ENCODE data around the gene APH1A. TPM values are rescaled to one million over a fixed set of nuclear protein-coding genes. Genes with fewer than 3 reads are reported as not detected.

Gene APH1A
- total and polyA plus RNA-seq, 2 of the 13 experiments (the other 11 are each of a cell fraction or from before 2014, with no cell fraction given): 114 to 130 TPM

DNA sequence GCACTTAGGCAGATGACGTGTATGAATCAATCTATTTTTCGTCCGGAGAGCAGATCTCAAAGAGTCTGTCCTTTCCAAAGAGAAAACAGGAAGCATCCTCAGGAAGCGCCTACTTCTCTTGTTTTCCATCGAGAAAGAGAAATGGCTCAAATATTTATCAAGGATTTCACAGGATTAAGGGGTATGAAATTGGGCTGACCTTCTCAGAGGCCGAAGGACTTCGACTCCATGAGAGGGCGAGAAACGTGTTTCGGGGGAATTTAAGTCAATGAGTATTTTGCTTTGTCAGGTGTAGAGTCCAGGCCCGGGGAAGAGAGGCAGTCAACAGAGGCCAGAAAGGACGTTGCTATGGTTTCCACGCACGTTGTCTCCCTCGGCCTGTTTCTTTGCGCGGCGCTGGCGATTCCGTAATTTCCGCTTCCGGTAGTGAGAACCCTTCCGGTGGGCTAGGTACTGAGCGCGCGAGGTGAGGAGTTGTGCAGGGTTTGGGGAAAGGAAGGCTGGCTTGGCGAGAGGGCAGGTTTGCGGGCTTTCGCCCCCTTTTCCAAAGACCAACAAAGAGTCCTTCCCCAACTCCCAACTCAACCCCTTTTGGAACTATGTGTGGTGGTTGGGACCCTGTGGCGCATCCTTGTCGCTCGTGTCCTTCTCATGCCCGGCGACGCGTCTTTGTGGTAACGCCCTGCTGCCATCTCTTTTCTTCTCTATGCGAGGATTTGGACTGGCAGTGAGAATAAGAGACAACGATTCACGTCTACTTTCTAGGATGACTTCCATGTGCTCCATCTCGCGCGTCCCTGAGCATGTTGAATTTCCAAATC is 24.8 kb upstream of the APH1A start, which contains the start of gene MRPS21 (continued):
- TF ChIP-seq, protein P1, sequence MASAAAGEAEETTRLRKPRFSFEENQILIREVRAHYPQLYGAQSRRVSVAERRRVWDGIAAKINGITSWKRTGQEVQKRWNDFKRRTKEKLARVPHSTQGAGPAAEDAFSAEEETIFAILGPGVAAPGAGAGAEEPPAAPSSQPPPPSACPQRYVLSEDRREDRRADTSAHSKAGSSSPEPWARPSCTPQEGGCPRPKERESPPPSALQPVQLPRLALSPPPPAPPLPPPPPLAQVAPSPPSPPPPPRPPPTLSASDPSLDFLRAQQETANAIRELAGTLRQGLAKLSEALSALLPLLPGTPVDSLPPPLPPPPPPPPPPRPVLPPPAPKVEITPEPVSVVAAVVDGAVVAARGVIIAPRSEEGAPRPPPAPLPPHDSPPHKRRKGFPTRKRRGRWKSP (CRISPR knock-in tag; IDR thresholded peaks at IDR 0.05): peak; percentile 86
- peak; percentile 90; the same call in 1 of the 2 replicates for TF ChIP-seq SALL2 (CRISPR knock-in tag; IDR thresholded peaks at IDR 0.05)
- peak; percentile 84; the same call in 1 of the 2 replicates for TF ChIP-seq DNMT3B (CRISPR knock-in tag; conservative IDR thresholded peaks at IDR 0.05)
- TF ChIP-seq ZBTB38 (CRISPR knock-in tag; IDR thresholded peaks at IDR 0.05): peak; percentile 61; the same call in 1 of the 2 replicates
- no peak for TF ChIP-seq ZNF44 (CRISPR knock-in tag; IDR thresholded peaks at IDR 0.05)
- TF ChIP-seq, protein P2, sequence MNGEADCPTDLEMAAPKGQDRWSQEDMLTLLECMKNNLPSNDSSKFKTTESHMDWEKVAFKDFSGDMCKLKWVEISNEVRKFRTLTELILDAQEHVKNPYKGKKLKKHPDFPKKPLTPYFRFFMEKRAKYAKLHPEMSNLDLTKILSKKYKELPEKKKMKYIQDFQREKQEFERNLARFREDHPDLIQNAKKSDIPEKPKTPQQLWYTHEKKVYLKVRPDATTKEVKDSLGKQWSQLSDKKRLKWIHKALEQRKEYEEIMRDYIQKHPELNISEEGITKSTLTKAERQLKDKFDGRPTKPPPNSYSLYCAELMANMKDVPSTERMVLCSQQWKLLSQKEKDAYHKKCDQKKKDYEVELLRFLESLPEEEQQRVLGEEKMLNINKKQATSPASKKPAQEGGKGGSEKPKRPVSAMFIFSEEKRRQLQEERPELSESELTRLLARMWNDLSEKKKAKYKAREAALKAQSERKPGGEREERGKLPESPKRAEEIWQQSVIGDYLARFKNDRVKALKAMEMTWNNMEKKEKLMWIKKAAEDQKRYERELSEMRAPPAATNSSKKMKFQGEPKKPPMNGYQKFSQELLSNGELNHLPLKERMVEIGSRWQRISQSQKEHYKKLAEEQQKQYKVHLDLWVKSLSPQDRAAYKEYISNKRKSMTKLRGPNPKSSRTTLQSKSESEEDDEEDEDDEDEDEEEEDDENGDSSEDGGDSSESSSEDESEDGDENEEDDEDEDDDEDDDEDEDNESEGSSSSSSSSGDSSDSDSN (CRISPR knock-in tag; IDR thresholded peaks at IDR 0.05): peak; percentile 41; the same call in 1 of the 2 replicates
- peak; percentile 91 for TF ChIP-seq ZFX (CRISPR knock-in tag; IDR thresholded peaks at IDR 0.05; ENCODE audit: low read depth)
- TF ChIP-seq RAD51 (IDR thresholded peaks at IDR 0.05; ENCODE audit: borderline replicate concordance): no peak
- peak; percentile 53; the same call in 1 of the 2 replicates for TF ChIP-seq BRD4 (CRISPR knock-in tag; IDR thresholded peaks at IDR 0.05)
- TF ChIP-seq MAFK (conservative IDR thresholded peaks at IDR 0.05 in 1 of 2, IDR thresholded peaks at IDR 0.05 in 1 of 2; ENCODE audit: low read length in 2 of 2): peak; percentile 58 to 65; a peak in 2 of 4 replicates
- no peak for TF ChIP-seq PHB2 (IDR thresholded peaks at IDR 0.05; ENCODE audit: partially characterized antibody)
- no peak for TF ChIP-seq SSRP1 (CRISPR knock-in tag; IDR thresholded peaks at IDR 0.05)
- TF ChIP-seq, protein P3, sequence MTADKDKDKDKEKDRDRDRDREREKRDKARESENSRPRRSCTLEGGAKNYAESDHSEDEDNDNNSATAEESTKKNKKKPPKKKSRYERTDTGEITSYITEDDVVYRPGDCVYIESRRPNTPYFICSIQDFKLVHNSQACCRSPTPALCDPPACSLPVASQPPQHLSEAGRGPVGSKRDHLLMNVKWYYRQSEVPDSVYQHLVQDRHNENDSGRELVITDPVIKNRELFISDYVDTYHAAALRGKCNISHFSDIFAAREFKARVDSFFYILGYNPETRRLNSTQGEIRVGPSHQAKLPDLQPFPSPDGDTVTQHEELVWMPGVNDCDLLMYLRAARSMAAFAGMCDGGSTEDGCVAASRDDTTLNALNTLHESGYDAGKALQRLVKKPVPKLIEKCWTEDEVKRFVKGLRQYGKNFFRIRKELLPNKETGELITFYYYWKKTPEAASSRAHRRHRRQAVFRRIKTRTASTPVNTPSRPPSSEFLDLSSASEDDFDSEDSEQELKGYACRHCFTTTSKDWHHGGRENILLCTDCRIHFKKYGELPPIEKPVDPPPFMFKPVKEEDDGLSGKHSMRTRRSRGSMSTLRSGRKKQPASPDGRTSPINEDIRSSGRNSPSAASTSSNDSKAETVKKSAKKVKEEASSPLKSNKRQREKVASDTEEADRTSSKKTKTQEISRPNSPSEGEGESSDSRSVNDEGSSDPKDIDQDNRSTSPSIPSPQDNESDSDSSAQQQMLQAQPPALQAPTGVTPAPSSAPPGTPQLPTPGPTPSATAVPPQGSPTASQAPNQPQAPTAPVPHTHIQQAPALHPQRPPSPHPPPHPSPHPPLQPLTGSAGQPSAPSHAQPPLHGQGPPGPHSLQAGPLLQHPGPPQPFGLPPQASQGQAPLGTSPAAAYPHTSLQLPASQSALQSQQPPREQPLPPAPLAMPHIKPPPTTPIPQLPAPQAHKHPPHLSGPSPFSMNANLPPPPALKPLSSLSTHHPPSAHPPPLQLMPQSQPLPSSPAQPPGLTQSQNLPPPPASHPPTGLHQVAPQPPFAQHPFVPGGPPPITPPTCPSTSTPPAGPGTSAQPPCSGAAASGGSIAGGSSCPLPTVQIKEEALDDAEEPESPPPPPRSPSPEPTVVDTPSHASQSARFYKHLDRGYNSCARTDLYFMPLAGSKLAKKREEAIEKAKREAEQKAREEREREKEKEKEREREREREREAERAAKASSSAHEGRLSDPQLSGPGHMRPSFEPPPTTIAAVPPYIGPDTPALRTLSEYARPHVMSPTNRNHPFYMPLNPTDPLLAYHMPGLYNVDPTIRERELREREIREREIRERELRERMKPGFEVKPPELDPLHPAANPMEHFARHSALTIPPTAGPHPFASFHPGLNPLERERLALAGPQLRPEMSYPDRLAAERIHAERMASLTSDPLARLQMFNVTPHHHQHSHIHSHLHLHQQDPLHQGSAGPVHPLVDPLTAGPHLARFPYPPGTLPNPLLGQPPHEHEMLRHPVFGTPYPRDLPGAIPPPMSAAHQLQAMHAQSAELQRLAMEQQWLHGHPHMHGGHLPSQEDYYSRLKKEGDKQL (CRISPR knock-in tag; IDR thresholded peaks at IDR 0.05; ENCODE audit: low read depth): 0 out of 2 replicates have a peak, but pooled peaks have one; percentile 25
- no peak for TF ChIP-seq LCORL (IDR thresholded peaks at IDR 0.05)
- peak; percentile 47; the same call in 1 of the 2 replicates for TF ChIP-seq LCORL (CRISPR knock-in tag; IDR thresholded peaks at IDR 0.05)
- TF ChIP-seq ZNF263 (CRISPR knock-in tag; IDR thresholded peaks at IDR 0.05): no peak

Data from HepG2 (cell line).